ENCODE results near the gene IL11.
A peak's percentile ranks its signal among the peaks of the same experiment; 100 is the strongest.

The IL11 gene

GRCh38 chr19:55369653-55370304 is 484 bp downstream of the IL11 start:
- DNase-seq, result peak; percentile 86

GRCh38 chr19:55368701-55369563 is 1.3 kb downstream of the IL11 start:
- DNase-seq, result peak; percentile 72

DNA sequence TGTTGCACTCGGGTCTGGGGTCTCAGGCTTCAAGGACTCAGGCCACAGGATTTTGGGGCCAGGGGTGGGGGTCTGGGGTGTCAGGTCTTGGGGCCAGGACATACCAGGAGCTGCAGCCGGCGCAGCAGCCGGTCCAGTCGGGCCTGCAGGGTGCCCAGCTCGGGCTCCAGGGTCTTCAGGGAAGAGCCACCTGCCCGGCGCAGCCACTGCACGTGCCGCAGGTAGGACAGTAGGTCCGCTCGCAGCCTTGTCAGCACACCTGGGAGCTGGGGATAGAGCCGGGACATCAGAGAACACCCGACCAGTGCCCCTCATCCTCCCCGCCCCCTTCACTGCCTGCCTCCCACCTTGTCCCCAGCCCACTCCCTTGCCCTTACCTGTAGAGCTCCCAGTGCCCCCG is 2.2 kb downstream of the IL11 start:
- DNase-seq, result no peak

DNA sequence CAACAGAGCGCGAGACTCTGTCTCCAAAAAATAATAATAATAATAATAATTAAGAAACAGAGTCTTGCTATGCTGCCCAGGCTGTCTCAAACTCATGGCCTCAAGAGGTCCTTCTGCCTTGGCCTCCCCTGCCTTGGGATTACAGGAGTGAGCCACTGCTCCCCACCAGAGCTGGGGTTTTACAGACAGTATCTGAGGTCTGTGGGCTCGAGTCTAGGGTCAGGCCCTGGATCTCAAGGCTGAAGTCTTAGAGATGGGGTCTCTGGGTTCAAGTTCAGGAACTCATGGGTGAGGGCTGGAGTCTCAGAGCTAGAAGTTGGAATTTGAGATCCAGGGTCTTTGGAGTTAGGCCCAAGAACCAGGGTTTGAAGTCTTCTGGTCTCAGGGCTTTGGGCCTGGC is 3.5 kb downstream of the IL11 start:
- DNase-seq, result no peak

DNA sequence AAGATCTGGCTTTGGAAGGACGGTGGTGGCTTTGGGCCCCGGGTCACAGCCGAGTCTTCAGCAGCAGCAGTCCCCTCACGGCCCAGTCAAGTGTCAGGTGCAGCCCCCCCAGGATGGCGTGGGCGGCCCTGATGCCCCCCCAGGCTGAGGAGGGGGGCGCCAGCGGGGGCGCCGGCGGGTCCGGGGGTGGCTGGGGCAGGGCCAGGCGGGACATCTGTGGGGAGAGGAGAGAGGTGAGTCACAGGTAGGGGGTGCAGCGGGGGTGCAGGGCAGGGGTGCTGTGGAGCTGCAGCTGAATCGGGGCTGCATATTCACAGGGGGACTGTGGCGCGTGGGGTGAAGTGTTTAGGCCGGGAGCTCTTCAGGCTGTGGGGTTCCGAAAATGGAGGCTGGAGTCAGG is 4.3 kb downstream of the IL11 start:
- DNase-seq, result no peak

DNA sequence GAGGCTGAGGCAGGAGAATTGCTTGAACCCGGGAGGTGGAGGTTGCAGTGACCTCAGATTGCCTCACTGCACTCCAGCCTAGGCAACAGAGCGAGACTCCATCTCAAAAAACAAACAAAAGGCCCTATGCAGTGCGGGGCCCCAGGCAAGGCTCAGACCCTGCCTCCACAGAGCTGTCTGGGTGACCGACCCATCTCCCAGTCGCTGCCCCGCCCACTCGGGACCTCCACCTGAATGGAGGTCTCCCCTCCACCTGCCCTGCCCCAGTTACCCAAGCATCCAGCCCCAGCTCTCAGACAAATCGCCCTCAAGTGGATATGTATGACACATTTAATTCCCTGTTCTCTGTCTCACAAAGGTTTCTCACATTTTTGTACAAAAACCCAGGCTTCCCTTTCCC is 5.0 kb downstream of the IL11 start:
- DNase-seq, result no peak

DNA sequence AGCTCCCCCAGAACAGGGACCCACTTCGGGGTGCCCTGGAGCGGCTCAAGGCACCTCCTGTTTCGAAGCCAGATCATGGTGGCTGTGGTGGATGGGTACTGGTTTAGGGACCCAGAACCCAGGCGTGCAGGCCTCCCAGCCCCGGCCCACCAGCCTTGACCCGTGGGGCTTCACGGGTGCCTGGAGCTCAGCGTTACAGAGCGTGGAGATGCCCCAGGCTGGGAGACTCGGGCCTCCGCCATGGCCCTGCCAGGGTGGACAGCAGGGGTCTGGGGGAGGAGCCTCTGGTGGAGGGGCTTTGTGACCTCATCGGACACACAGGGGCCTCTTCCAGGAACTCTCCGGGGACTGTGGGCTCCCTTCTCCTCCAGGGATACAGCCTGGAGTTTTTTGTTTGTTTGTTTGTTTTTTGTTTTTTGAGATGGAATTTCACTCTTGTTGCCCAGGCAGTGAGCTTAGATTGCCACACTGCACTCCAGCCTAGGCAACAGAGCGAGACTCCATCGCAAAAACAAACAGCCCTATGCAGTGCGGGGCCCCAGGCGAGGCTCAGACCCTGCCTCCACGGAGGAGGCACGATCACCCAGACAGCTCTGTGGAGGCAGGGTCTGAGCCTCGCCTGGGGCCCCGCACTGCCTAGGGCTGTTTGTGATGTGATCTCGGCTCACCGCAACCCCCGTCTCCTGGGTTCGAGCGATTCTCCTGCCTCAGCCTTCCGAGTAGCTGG is 7.1 kb downstream of the IL11 start, which contains the start of gene GARIN5B:
GARIN5B (minus strand) TSS at position 271 of the 727 bp plus-strand sequence; CDS start at position 77, 194 bp downstream.
- no peak for DNase-seq

DNA sequence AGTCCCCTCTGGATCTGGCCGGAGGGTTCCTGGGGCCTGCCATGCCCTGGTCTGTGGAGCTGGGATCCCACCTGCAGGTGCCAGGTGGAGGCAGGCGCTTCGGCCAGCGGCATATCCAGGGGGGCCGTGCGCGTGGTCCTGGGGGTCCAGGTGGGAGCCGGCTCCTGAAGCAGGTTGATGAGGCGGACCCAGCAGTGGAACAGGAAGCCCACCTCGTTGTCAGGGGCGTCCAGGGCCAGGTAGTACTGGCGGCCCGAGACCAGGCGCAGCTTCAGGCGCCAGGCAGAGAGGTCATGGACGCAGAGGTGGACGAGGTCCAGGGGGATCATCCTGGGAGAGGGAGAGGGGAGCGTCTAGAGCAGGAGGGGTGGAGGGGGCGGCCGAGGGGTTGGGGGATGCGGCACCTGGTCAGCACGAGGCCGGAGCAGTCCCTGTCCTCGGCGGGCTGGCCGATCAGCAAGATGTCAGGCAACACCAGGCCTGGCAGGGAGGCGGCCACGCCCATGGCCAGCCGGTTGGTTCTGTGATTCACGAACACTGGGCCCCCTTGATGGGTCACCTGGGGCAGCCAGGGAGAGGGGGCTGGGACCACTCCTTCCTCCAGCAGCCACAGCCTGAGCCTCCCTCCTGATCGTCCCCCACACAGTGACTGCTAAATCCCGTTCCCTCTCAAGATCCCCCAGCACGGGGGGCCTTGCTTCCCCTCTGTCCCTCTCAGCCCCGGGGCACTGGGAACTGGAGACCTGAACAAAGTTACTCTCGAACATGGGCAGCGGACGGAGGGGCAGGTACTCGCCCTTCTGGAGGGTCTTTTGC is 7.9 kb downstream of the IL11 start:
- no peak for DNase-seq

DNA sequence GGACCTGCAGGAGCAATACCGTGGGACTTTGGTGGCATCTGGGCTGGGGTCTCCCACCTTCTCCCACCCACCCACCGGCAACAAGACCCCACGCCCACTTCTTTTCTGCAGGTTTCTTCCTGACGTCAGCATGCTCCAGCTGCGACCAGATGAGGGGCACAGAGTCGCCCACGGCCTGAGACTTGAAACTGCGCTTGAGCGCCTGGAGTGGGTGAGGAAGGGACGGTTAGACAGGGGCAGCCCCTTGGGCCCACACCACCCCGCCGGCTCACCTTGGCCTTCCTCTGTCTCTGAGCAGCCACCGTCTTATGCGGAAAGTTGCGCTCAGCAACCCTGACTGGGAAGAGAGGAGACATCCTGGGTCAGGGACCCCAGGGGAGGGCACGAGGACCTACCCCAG is 9.4 kb downstream of the IL11 start:
- DNase-seq, result no peak

DNA sequence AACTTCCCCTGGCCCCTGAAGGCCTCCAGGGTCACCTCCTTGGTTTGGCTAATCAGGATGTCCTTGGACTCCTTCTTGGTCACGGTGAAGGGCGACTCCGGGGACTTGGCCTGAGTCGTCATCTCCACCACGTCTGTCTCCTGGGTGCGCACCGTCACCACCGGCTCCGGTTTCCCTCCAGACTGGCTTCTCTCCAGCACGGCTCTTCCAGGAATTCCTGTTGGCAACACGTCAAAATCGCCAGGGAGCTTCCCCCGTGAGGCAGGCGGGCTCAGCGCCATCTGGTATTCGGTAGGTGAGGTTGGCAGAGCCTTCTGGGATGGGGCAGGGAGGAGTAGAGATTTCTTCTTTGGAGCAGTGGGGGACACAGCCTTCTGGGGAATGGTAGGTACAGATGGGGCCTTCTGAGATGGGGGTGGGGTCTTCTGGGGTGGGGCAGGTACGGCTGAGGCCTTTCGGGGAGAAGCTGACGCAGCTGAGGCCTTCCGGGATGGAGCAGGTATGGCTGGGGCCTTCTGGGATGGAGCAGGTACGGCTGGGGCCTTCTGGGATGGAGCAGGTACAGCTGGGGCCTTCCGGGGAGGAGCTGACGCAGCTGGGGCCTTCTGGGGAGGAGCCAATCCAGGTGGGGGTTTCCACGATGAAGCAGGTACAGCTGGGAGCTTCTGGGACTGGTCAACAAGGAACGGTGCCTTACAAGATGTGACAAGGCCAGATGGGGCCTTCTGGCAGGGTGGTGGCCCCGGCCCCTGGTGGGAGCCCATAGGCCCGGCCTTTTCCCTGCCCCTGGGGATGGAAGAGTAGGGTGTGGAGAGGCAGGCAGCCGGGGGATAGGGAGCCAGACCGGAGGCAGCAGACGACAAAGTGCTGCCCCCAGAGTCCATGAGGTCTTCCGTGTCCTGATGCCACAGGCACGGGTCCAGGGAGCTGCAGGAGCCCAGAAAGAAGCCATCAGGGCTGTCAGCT is 11.0 kb downstream of the IL11 start:
- DNase-seq, result no peak

GRCh38 chr19:55358493-55358892 is 11.8 kb downstream of the IL11 start:
- DNase-seq, result no peak

DNA sequence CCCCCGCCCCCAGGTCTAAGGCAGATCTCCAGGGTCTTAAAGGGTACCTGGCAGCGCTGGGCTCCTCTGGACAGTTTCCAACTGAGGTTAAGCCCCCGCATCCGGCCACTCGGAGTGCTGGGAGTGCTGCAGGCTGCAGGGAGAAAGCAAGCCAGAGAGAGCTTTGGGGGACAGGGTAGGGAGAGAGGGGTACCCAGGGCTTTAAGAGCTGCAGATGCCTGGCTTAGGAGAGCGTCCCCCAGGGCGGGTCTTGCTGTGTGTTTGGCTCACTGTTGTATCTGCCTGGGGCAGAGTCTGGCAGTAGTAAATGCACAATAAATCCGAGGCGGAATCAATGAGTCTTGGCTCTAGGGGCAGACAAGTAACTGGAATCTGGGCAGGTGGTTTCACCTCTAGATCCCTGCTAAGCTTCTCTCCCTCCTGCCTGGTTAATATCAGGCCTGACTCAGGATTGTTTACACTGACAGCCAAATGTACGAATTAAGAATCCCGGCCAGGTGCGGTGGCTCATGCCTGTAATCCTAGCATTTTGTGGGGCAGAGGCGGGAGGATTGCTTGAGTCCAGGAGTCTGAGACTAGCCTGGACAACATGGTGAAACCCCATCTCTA is 14.9 kb downstream of the IL11 start:
- no peak for DNase-seq

DNA sequence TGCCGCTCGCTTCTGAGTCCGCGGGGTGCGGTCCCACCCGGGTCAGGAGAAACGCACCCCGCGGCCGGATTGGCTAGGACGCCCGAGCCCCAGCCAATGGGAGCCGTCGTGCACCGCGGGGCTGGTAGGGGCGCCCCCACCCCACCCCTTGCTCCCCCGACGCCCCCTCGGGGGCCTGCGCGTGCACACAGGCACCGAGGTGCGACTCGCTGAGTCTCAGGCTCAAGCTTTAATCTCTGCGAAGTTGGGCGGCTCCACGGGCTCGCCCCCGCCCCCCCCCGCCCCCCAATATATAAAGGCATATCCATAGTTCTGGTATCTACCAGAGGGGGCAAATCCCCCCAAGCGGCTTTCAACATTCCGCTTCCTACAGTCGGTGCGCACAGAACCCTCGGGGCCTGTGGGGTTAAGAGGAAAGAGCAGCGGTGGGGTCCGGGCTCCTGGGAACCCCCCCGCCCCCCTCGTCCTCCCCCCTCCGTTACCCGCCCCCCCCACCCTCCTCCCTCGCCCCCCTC is 15.5 kb downstream of the IL11 start, which contains the start of gene COX6B2:
COX6B2 (minus strand) TSS at position 22 of the 515 bp plus-strand sequence. CDS start 198 bp downstream, outside the sequence.
- DNase-seq, result no peak

GRCh38 chr19:55353803-55354697 is 16.2 kb downstream of the IL11 start:
- DNase-seq, result peak; percentile 48

DNA sequence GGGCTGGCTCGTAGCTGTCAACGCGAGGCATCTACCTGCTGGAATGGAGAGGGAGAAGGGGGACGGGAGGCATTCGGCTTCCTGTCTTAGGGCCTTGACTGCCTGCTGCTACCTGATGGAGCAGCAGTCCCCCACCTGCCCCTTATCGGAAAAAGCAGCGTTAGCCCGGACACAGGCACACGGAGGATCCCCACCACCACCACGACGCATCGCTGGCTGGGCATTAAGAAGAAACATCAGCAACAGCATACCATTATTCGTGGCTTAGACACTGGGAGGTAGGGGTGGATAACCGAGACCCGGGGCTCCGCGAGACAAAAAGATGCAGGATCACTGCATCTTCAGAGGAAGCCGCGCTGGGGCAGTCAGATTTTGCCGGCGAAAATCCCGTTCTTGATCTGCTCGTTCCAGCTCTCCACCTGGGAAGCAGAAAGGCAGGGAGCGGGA is 16.9 kb downstream of the IL11 start:
- DNase-seq, result no peak

DNA sequence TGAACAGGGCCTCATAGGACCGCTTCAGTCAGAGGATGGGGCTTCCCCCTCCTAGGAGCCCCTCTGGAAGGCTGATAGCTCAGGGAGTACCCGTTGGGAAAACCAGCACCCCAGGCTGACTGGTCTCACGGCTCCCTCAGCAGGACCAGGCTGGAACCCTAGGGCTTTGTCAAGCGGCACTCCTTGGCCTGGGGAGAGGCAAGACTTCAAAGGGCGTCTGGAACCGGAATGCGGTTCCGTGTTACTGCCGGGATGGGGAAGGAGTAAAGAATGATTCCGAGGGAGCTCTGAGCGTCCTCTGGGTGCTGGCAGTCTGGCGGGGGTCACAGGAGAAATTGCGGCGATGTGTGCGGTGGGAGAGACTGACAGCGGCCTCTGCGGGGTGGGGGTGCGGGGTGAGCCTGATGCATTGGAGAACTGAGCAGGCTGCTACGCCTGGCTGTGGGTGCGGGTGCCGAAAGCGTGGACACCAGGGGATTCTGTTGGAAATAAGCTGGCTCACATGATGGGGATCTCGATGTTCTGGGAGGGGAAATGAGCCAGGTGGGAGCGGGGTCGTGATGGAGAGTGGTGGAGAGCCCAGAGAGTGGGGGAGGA is 17.6 kb downstream of the IL11 start:
- no peak for DNase-seq

- no peak for DNase-seq
These were observed 18.2 kb downstream of the IL11 start for GRCh38 chr19:55352040-55352439.

- DNase-seq, result no peak
These were observed 19.5 kb downstream of the IL11 start for GRCh38 chr19:55350620-55351315.
